Transverse colon (tissue), 4 donors: ENCODE data around the gene PAK4.

ENCODE experiments used
- EP300 ChIP-seq: sonication (generic); formaldehyde crosslinking; IDR thresholded peaks from one replicate; pipeline ENCODE4 v1.6.1; 2017; ENCODE audit warnings: antibody characterized with exemption, low read depth
- POLR2A ChIP-seq: fragments of 450-650 bp; IDR thresholded peaks from one replicate; pipeline ENCODE4 v1.6.1; 2016; ENCODE audit warnings: antibody characterized with exemption, mild to moderate bottlenecking, moderate library complexity
- POLR2AphosphoS5 ChIP-seq, 3 donors: sonication (generic); formaldehyde crosslinking; IDR thresholded peaks; one replicate each; pipeline ENCODE4 v1.6.1; 2016; ENCODE audit warnings: antibody characterized with exemption in 3 of 3
- TF ChIP-seq, protein P1 (sequence below), 5 experiments: fragments of 200-600 bp in 3 of 5; fragments of 450-650 bp in 2 of 5; sonication (generic) in 3 of 5; IDR thresholded peaks; 1 replicate in 2 of 5; 2 replicates in 3 of 5; pipeline ENCODE4 v1.5.1; 2016 to 2017; ENCODE audit warnings: antibody characterized with exemption in 5 of 5, inconsistent platforms in 3 of 5, mild to moderate bottlenecking in 2 of 5, moderate library complexity in 1 of 5

DNA sequence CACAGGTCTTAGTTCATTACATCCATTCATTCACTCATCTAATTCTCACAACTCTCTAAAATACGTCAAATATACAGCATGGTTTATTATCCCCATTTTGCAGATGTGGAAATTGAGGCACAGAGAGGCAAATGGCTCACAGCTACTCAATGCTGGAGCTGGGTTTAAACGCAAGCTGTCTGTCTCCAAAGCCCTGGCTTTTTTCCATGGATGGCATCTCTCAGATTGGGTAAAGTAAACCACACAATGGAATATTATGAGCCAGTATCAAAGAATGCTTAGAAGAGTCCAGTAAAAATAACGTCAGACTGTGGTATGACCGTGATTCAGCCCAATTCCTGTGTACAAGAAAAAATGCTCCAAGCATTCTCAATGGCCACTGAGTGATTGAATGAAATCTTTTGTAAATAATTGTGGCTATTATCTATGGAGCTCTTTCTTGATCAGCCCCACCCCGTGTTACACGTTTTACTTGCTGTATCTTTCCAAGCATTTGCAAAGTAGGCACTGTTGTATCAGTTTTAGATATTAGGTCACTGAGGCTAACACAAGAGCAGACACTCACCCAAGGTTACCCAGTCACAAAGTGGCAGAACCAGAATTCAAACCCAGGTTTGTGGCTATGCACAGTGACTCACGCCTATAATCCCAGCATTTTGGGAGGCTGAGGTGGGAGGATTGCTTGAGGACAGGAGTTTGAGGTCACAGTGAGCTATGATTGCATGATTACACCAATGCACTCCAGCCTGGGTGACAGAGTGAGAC lies 47.0 kb upstream of the PAK4 start:
- TF ChIP-seq, protein P1, sequence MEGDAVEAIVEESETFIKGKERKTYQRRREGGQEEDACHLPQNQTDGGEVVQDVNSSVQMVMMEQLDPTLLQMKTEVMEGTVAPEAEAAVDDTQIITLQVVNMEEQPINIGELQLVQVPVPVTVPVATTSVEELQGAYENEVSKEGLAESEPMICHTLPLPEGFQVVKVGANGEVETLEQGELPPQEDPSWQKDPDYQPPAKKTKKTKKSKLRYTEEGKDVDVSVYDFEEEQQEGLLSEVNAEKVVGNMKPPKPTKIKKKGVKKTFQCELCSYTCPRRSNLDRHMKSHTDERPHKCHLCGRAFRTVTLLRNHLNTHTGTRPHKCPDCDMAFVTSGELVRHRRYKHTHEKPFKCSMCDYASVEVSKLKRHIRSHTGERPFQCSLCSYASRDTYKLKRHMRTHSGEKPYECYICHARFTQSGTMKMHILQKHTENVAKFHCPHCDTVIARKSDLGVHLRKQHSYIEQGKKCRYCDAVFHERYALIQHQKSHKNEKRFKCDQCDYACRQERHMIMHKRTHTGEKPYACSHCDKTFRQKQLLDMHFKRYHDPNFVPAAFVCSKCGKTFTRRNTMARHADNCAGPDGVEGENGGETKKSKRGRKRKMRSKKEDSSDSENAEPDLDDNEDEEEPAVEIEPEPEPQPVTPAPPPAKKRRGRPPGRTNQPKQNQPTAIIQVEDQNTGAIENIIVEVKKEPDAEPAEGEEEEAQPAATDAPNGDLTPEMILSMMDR (IDR thresholded peaks at IDR 0.05) = no peak
- no peak for TF ChIP-seq POLR2AphosphoS5 (IDR thresholded peaks at IDR 0.05)
- no peak for TF ChIP-seq POLR2A
- TF ChIP-seq EP300 = no peak
